Measurements from ENCODE around the gene CENPA. TPM values are rescaled to one million over a fixed set of nuclear protein-coding genes. Genes with fewer than 3 reads are reported as not detected.

CENPA gene
- total RNA-seq, 2 experiments from 2014 or later = 53.0 to 55.1 TPM

Other genes starting within 250 kb of the CENPA start
- gene CIB4, start 144.7 kb upstream of the CENPA start, total RNA-seq = not detected
- not detected for gene KCNK3, start 93.3 kb upstream of the CENPA start, total RNA-seq
- gene SLC35F6, start 21.8 kb upstream of the CENPA start, total RNA-seq = 10 to 100 TPM; 20.2 to 20.6 TPM
- gene DPYSL5, start 62.1 kb downstream of the CENPA start, total RNA-seq = not detected
- 1 to 10 TPM in 1 of 2 experiments, under 1 TPM in 1; 1.00 to 1.3 TPM for gene MAPRE3, start 184.6 kb downstream of the CENPA start, total RNA-seq
- 10 to 100 TPM; 73.2 to 77.1 TPM for gene TMEM214, start 246.9 kb downstream of the CENPA start, total RNA-seq

All from activated CD4-positive, alpha-beta T cell treated with anti-CD3 and anti-CD28 coated beads, Interleukin-2, amount 10 ng/mL, durations not matched to agents 7 days and 5 days (primary cell).